ENCODE measurements around the gene PLPP1. TPM values are rescaled to one million over a fixed set of nuclear protein-coding genes. Genes with fewer than 3 reads are reported as not detected.

Gene PLPP1
- total RNA-seq, 1 donor from 2014 or later: 26.6 TPM

- Histone ChIP-seq H3K36me3 (ENCODE audit: control insufficient read depth, insufficient read depth, low read length) (peaks cover 6% of the 10 kb centered on the region), H3K4me3 (ENCODE audit: low read depth, low read length) (no peak overlapping the region), H3K27me3 (ENCODE audit: control insufficient read depth, insufficient read depth, low read length) (no peaks in the 10 kb centered on the region)
- TF ChIP-seq CTCF (IDR thresholded peaks at IDR 0.05; ENCODE audit: insufficient read depth, low read length, poor library complexity, severe bottlenecking): no peak
- DNase-seq (ENCODE audit: low read depth): no peak
These were observed 102.2 kb downstream of the PLPP1 start for GRCh38 chr5:55432549-55432948.

- DNase-seq (ENCODE audit: low read depth): no peak
- Histone ChIP-seq H3K36me3 (ENCODE audit: control insufficient read depth, insufficient read depth, low read length) (peaks cover 6% of the 10 kb centered on the region), H3K4me3 (ENCODE audit: low read depth, low read length) (no peak overlapping the region), H3K27me3 (ENCODE audit: control insufficient read depth, insufficient read depth, low read length) (no peaks in the 10 kb centered on the region)
- no peak for TF ChIP-seq CTCF (IDR thresholded peaks at IDR 0.05; ENCODE audit: insufficient read depth, low read length, poor library complexity, severe bottlenecking)
These were observed 105.0 kb downstream of the PLPP1 start for GRCh38 chr5:55429613-55430253.

- H3K36me3 ChIP-seq (ENCODE audit: control insufficient read depth, insufficient read depth, low read length): peaks cover 6% of the 10 kb centered on the region
- no peak for TF ChIP-seq CTCF (IDR thresholded peaks at IDR 0.05; ENCODE audit: insufficient read depth, low read length, poor library complexity, severe bottlenecking)
- H3K27me3 ChIP-seq (ENCODE audit: control insufficient read depth, insufficient read depth, low read length): no peaks in the 10 kb centered on the region
- DNase-seq (ENCODE audit: low read depth): no peak
- no peak overlapping the region for H3K4me3 ChIP-seq (ENCODE audit: low read depth, low read length)
These were observed 105.5 kb downstream of the PLPP1 start for GRCh38 chr5:55429221-55429612.

- no peak for DNase-seq (ENCODE audit: low read depth)
- no peak for TF ChIP-seq CTCF (IDR thresholded peaks at IDR 0.05; ENCODE audit: insufficient read depth, low read length, poor library complexity, severe bottlenecking)
- H3K27me3 ChIP-seq (ENCODE audit: control insufficient read depth, insufficient read depth, low read length): no peaks in the 10 kb centered on the region
- H3K4me3 ChIP-seq (ENCODE audit: low read depth, low read length): no peak overlapping the region
- peaks cover 6% of the 10 kb centered on the region for H3K36me3 ChIP-seq (ENCODE audit: control insufficient read depth, insufficient read depth, low read length)
These were observed 107.6 kb downstream of the PLPP1 start for GRCh38 chr5:55427157-55427556.

GRCh38 chr5:55426455-55426854 is 108.3 kb downstream of the PLPP1 start:
- no peak overlapping the region for H3K4me3 ChIP-seq (ENCODE audit: low read depth, low read length)
- TF ChIP-seq CTCF (IDR thresholded peaks at IDR 0.05; ENCODE audit: insufficient read depth, low read length, poor library complexity, severe bottlenecking): no peak
- H3K27me3 ChIP-seq (ENCODE audit: control insufficient read depth, insufficient read depth, low read length): no peaks in the 10 kb centered on the region
- no peak for DNase-seq (ENCODE audit: low read depth)
- H3K36me3 ChIP-seq (ENCODE audit: control insufficient read depth, insufficient read depth, low read length): peaks cover 6% of the 10 kb centered on the region

GRCh38 chr5:55421074-55421529 is 113.7 kb downstream of the PLPP1 start:
- no peak for DNase-seq (ENCODE audit: low read depth)
- Histone ChIP-seq H3K4me3 (ENCODE audit: low read depth, low read length) (no peak overlapping the region), H3K27me3 (ENCODE audit: control insufficient read depth, insufficient read depth, low read length) (no peaks in the 10 kb centered on the region), H3K36me3 (ENCODE audit: control insufficient read depth, insufficient read depth, low read length) (peaks cover 1% of the 10 kb centered on the region)
- no peak for TF ChIP-seq CTCF (IDR thresholded peaks at IDR 0.05; ENCODE audit: insufficient read depth, low read length, poor library complexity, severe bottlenecking)
